HPDE6-E6E7 (cell line): ENCODE data around the gene ATP2B3.
A peak's percentile ranks its signal among the peaks of the same experiment; 100 is the strongest.
"Not testable (repeated sequence)": the region's sequence is repeated elsewhere in the genome, so short reads cannot be mapped to it uniquely, and the experiment has no call there.

Experiments used
- DNase-seq: peaks from one replicate; pipeline ENCODE4 v3.0.0; 2011; ENCODE audit warnings: missing footprints; ENCODE audit errors: extremely low spot score

Gene ATP2B3

DNA sequence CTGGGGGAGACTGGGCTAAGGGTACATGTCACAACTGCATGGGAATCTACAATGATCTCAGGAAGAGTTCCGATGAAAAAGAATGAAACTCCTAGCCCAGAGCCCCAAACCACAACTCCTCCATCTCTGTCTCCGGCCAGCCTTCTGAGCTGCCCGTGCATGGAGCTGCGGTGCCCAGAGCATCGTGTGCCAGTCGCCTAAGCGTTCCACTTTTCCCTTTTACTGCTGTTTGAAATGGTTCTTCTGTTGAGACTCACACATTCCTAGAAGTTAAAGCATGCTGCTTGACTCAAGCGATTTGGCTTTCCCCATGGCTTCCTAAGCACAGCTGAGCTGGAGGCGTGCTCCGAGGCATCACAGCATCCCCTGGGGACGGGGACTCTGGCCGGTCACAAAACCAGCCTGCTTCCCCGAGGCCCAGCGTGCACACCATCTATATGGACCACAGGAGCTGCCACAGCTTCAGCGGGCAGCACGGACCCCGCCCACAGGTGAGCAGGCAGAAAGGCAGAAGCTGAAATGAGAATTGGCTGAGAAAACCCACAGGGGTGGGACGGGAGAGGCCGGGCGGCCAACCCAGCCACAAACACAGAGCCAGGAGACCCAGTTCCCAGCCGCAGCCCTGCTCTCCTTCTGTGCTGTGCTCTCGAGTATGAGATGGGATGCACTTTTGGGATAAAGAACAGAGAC is 76.5 kb downstream of the ATP2B3 start:
- DNase-seq: no peak

DNA sequence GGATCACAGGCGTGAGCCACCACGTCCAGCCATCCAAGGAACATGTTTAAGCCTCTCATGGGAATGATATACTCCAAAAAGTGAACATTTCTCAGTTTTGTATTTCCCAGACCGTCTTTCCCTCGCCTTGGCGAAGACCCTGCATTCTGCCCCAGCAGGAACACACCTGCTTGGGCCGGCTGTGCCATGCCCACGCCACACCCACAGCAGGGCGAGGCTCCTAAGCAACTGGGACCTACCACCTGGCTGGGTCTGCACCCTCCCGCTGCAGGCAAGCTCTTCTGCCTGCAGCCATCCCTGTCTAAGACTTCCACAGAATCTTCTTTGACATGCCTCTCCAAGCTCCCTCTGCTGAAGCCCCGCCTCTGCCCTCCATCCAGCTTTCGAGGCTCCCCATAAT is 77.9 kb downstream of the ATP2B3 start:
- no peak for DNase-seq

DNA sequence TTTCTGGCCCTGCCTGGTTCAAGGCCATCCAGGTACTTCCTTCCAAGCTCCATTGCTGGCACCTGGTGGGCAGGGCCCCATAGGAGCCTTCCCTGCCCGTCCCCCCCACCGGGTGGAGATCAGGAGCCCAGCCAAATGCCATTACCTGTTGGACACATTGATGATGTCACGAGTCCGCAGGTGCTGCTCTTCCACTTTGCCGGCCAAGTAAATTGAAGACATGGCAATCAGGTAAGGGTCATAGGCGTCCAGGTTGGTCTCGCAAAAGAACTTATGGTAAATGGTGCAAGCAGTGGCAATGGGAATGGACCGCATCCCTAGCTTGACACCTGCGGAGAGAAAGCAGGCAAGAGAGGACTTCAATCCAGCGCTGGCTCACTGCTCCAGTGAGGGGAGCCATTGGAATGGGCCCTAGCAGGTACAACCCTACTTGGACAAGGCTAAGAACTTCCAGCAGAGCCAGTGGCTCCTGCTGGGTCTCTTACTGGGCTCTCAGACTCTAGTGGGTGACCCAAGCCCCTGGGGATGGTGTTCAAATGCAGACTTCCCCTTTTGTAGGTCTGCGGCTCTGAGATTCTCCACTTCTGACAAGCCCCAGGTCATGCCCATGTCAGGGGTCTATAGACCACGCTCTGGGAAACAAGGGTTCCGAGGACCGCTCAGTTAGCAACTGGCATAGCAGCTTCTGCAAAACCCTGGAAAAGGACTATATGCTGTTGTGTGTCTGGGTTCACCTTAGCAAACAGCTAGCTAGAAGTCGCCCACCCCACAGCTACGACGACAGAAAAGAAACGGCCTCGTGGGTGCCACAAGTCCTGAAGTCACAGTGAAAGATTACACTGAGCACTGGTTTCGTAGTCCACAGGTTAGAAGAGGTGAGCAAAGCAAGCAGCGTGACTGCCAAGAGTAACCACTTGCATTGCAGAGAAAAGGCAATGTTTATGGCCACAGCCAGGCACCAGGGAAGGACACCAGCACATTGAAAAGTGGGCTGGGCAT is 78.7 kb downstream of the ATP2B3 start:
- DNase-seq: no peak

DNA sequence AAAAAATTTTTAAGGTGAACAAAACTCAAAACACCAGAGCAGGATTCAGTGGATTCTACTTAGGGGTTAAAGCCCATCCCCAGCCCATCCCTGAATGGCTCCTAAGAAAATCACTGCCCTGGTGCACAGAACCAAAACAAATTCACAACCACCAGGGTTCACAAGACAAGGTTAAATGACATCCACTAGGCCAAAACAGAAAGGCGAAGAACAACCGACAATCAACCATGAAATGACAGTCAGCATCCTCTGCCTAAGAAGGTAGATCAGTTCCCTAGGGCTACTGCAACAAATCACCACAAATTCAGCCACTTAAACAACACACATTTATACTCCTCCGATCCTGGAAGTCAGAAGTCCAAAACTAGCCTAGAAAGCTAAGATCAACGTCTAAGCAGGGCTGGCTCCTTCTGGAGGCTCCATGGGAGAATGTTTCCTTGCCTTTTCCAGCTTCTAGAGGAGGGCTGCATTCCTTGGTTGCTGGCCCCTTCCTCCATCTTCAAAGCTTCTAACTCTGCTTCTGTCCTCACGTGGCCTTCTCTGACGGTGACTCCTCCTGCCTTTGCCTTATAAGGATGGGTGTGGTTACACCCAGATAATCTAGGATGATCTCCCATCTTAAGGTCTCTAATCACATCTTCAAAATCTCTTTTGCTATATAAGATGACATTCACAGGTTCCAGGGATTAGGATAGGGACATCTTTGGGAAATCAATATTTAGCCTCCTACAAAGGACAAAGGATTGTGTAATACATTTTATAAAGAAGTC is 79.7 kb downstream of the ATP2B3 start:
- DNase-seq: no peak

DNA sequence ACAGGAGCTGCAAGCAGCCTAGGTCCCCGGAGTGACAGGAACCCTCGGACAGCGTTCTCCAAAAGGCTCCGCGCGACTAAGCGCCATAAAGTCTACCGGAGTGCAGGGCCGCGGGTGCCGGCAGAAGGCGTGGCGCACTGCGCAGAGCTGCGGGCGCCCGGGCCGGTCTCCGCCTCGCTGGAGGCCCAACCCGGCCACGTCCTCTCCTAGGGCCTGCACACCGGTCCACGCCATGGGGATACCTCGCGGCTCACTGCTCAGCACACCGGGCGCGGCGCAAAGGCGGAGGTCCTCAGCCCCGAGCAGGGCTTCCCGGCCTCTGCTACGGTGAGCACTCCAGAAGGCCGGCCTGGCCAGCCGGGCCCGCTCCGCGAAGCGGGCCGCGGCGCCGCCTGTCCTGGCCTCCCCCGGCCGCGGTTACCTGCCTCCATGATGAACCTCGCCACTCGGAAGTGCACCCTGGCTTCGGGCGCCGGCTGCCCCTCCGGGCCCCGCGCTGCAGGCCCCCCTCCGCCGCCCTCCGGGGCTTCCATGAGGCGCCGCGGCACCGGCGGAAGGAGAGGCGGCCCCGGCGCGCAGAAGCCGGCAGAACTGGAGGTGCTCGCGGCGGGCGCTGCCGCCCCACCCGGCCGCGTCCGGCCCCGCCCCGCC is 81.2 kb downstream of the ATP2B3 start, which contains the start of gene CCNQ:
Gene CCNQ (minus strand): TSS at position 599 of the 651 bp plus-strand sequence. CDS start 66 bp downstream, at position 533.
- DNase-seq: peak; percentile 41

DNA sequence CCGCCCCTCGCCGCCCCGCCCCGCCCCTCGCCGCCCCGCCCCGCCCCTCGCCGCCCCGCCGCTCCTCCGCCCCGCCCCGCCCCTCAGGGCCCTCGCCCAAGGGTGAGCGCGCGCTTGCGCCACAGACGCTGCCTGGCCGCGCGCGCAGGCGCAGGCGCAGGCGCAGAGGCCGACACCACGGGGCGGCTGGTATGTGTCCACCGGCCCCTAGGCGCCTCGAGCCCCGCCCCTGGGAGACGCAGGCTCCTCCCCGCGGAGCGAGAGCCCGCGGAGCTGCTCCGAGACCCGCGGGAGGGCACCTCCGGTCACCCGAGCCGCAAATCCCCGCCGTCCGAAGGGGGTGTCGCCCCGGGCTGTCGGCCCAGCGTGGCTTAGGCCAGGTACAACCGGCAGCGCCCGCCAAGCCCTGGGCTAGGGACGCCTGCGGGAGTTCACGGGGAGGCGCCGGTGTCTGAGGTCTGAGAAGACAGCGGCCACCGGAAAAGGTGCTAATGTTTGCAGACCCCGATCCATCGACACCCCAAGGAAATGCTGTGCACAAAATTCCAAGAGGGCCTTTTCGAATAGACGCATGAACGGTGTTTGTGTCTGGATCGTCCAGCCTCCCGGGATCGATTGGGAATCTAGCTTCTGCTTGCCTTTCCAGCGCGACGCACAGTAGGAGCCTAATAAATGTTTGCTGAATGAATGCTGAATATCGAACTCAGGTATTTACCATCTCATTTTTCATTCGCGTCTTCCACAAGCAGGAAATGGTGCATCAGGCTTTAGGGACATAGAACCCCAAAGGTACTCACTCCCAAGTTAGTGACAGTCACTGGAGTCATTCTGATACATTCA is 82.0 kb downstream of the ATP2B3 start:
- peak; percentile 96 for DNase-seq

DNA sequence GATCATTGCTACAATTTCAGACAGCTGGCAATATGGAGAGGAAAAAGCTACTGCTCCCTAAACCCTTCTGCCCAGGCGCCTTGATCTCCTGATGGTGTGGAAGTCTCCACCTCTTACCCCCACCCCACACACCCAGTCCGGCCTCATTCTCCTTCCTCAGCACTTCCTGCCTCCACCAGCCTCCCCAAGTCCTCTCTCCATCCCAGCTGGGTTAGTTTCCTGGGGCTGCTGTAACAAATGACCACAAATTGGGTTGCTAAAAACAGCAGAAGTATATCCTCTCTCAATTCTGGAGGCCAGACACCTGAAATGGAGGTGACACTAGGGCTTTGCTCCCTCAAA is 82.6 kb downstream of the ATP2B3 start:
- no peak for DNase-seq

DNA sequence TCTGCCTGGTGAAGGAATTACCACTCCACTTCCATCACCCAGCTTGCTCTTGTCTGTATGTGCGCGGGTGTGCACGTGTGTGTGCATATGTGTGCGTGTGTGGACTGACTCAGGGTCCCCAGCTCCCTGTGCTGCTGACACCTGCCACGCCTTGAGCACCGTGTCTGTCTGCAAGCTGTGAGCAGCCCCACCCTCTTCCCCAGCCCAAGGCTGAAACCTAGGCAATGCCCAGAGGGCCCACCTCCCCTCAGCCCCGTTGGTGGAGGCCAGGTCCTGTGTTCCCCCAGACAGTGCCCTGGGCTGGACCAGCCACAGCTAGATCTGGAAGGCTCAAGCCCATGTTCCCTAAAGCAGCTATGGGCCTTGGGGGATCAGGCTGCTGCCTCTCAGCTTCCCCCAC is 83.5 kb downstream of the ATP2B3 start:
- DNase-seq: no peak

DNA sequence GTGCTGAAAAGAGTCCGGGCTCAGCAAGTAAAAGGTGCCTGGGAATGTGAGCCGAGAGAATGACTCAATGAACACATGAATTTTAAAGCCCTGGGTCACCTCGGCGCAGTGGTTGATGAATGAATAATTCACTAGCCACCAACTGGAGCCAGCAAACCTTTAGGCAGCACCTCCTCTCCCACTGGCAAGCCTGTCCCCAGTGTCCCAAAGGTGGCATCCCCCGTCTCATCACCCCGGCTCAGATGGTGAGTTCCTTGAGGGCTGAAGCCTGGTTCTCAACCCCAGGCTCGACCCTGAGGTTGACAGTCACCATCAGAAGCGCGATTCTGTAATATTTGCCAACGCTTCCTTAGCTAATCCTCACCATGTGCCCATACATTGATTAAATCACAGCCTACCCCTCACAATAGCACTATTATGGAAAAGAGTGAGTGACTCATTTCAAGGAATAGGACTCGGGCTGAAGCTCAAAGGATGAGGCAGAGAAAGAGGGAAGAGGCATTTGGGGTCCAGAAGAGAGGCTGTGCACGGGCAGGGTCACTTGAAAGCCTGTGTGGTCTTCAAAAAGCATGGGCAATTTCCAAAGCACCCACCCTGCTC is 84.2 kb downstream of the ATP2B3 start:
- DNase-seq: no peak

DNA sequence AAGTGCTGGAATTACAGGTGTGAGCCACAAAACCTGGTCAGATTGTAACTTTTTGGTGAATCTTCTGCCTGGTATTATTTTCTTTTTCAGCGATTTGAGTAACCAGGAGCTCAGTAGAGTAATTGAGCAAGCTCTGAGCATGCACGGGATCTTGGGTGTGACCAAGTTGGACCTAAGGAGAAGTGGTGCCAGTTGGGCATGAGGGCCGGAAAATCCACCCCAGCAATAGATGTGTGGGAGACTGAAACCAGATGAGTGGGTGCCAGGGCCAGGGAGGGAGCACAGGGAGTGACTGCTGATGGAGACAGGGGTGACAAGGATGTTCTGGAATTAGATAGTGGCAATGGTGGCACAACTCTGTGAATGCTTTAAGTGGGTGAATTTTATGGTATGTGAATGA is 85.2 kb downstream of the ATP2B3 start:
- DNase-seq: no peak

DNA sequence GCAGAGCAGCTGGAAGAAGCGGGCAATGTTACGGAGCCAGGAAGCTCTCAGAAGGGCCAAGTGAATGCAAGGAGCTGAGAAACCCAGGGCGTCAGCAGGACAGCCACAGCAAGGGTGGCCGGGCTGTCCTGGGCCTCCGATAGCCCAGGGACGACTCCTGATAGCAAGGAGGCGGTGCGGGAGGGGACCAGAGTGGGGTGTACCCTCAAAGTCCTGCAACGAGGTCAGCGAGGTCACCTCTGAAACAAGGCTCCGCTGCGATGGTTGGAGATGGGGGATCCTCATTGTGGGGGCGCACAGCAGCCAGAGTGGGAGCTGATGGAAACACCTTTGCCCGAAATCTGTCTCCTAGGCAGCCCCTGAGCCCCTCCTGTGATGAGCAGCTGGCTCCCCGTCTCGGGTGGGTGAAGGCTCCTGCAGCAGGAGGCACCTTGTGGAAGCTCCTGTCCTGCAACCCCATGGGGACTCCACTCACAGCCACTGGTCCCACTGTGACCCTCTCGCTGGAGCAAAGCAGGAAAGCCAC is 85.8 kb downstream of the ATP2B3 start:
- no peak for DNase-seq

DNA sequence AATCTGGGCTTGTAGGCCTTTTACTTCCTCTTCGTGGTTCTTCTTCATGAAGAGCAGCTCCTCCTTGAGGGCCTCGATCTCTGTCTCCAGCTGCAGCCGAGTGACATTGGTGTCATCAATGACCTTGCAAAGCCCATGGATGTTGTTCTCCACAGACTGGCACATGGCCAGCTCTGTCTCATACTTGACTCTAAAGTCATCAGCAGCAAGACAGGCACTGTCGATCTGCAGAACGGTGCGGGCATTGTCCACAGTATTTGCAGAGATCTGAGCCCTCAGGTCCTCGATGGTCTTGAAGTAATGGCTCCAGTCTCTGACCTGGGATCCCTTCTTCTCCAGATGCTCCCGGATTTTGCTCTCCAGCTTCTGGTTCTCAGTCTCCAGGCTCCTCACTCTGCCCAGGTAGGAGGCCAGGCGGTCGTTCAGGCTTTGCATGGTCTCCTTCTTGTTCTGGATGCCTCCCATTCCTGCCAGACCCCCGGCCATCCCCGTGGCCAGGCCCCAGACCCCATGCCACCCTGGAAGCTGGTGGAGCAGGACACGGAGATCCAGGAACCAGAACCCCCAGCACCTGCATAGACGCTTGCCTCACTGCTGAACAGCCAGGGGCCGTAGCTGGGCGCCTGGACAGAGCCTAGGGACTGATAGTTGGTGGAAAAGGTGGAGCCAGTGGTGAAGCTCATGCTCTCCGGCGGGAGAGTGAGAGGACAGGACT is 87.4 kb downstream of the ATP2B3 start:
- not testable (repeated sequence) for DNase-seq

DNA sequence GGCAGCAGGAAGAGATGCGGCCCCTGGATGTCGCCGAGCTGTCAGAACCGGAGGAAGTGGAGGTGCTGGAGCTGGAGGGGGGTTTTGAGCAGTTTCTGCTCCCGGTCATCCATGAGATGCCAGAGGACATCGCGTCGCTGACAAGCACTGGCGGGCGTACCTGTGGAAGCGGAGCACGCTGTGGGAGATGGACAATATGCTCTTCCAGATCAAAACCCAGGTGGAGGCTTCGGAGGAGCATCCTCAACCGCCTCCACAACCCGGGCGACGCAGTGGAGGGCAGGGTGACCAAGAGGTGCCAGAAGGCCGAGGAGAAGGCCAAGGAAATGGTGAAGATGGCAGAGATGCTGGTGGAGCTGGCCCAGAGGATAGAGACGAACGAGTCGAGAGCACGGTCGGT is 89.1 kb downstream of the ATP2B3 start:
- DNase-seq: no peak

DNA sequence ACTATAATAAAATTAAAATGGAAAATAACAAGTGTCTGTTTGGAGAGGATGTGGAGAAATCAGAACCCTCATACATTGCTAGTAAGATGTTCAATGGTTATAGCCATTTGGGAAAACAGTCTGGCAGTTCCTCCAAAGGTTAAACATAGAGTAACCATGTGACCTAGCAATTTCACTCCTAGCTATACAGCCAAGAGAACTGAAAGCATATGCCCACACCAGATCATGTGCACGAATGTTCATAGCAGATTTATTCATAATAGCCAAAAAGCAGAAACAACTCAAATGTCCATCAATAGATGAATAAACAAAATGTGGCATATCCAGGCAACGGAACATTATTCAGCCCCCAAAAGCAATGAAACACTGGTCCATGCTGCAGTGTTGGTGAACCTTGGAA is 90.9 kb downstream of the ATP2B3 start:
- no peak for DNase-seq

DNA sequence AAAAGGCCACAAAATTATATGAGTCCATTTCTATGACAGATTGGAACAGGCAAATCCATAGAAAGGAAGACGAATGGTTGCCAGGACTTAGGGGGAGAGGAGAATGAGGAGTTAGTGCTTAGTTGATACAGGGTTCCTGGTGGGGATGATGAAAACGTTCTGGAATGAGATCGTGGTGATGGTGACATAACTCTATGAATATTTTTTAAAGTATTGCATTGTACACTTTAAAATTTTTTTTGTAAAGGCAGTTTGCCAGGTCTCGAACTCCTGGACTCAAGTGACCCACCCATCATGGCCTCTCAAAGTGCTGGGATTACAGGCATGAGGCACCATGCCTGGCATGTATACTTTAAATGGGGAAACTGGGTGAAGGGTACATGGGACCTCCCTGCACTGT is 91.4 kb downstream of the ATP2B3 start:
- no peak for DNase-seq

DNA sequence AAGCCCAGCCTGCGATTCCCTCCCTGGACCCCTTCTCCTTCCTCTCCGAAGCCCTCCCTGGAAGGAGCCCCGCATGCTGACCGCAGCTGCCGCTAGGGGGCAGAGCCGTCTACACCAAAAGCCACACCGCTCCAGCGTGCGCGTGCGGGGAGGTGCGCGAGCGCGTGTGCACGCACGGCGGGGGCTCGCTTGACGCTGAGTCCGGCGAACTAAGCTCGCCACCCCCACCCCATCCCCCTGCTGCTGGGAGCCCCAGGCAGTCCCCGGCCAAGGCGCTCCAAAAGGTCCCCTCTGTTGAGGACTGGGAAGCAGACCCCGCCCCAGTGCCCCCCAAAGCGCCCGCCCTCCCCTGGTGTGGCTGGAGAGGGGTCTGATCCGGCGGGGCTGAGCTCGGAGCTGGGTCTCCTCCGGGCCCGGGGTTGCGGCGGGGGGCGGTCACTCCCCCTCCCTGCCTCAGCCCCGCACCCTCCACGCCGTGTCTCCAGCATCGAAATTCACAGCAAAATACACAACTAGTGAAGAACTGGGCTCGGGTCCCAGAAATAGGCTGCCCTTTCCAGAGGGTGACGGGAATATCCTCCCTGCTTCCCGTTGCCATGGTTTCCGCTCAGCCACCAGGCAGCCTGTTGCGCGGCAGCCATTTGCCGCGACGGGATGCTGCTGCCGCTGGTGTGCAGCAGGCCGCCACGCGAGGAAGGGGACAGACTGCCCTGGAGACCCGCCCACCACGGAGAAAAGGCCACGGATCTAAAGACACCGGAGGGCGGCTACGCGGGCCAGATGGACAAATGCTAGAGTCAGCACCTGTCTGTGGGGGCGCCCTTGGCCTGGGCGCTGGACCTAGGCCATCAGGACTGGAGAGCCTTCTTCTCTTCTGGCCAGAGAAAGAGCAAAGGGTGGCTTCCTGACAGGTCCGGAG is 92.7 kb downstream of the ATP2B3 start:
- DNase-seq: peak; percentile 71

DNA sequence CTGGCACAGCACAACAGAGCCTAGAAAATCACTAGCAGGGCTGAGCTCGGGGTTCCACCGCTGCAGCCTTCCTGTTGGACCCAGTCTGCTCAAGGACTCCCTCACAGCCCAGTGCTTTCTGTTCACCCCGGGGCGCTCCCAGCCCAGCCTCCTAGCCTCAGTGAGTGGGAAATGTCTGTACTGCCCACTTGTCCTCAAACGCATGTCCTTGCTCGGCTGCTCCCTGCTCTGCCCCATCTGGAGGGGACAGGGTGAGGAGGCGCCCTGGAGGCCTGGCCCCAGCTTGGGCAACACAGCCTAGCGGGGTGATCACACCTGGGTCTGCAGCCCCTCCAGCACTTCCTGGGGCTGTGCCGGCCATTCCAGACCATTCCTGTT is 93.4 kb downstream of the ATP2B3 start:
- DNase-seq: no peak

DNA sequence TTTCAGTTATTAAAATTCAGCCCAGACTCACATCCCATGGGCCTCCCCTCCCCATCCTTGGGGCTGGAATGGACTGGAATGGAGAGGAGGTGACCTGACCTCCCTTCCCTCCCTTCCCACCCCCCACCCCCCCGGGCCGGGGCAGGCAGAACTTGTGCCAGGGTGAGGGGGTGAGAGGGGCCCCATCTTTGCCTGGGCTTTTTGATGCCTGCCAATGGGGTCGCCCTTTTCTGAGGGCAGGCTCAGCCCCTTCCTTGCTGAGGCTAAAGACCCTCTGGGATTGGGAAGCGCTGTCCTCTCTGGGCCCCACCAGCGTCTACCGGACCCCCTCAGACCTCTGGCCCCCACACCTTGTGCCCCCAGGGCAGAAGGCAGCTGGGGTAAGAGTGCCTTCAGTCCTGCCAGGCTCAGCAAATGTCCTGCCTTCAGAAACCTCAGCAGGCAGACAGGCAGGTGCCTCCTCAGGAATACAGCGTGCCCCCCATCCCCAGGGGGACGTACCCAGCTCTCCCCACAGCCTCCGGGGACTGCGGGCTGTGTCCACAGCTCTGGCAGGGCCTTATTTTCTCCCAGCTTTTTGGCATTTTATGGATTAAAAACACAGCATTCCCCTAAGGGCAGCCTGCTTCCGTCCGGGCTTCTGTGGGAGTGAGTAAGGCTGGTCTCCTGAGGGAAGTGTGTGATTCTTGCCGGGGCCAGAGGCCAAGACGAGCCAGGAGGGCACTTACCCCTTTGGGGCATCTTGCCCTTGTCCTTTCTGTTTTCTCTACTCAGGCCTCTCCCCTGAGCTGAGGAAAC is 94.1 kb downstream of the ATP2B3 start:
- DNase-seq: no peak
